ENCODE results near the gene NRG4. TPM values are rescaled to one million over a fixed set of nuclear protein-coding genes. Genes with fewer than 3 reads are reported as not detected.
A peak's percentile ranks its signal among the peaks of the same experiment; 100 is the strongest.
"Not testable (repeated sequence)": the region's sequence is repeated elsewhere in the genome, so short reads cannot be mapped to it uniquely, and the experiment has no call there.

NRG4 gene
- total RNA-seq, 1 donor from 2014 or later, result 0.18 TPM

- no peaks in the 10 kb centered on the region for H3K9me3 ChIP-seq (ENCODE audit: insufficient read depth, low read depth, low read length)
- H3K27ac ChIP-seq (ENCODE audit: low read depth, low read length), result no peak overlapping the region
- Mint-ChIP-seq H3K27me3 (ENCODE audit: low read depth, unreplicated experiment) (no peaks in the 10 kb centered on the region), H3K9me3 (ENCODE audit: unreplicated experiment) (no peaks in the 10 kb centered on the region), H3K27ac (ENCODE audit: unreplicated experiment) (no peak overlapping the region), H3K4me3 (ENCODE audit: unreplicated experiment) (no peak overlapping the region), H3K36me3 (ENCODE audit: low read depth, unreplicated experiment) (no peaks in the 10 kb centered on the region), H3K4me1 (ENCODE audit: low read depth, unreplicated experiment) (no peaks in the 10 kb centered on the region)
- DNase-seq (ENCODE audit: low read depth), result no peak
- H3K36me3 ChIP-seq (ENCODE audit: insufficient read depth, low read length), result no peaks in the 10 kb centered on the region
- H2AFZ ChIP-seq (ENCODE audit: low read depth, low read length), result no peak overlapping the region
- no peak overlapping the region for H3K4me2 ChIP-seq (ENCODE audit: low read length)
- H3K9ac ChIP-seq (ENCODE audit: low read length), result no peak overlapping the region
- TF ChIP-seq EZH2 (IDR thresholded peaks at IDR 0.05; ENCODE audit: insufficient read depth, low read length), result no peak
- no peak for TF ChIP-seq CTCF (IDR thresholded peaks at IDR 0.05; ENCODE audit: insufficient read depth, low read depth, low read length)
- H3K4me1 ChIP-seq (ENCODE audit: insufficient read depth, low read length), result no peaks in the 10 kb centered on the region
- H4K20me1 ChIP-seq (ENCODE audit: insufficient read depth, low read length), result no peaks in the 10 kb centered on the region
- H3K27me3 ChIP-seq (ENCODE audit: insufficient read depth, low read length), result peaks cover 2% of the 10 kb centered on the region
- no peaks in the 10 kb centered on the region for H3K79me2 ChIP-seq (ENCODE audit: insufficient read depth, low read length)
- no peak overlapping the region for H3K4me3 ChIP-seq (ENCODE audit: insufficient read depth, low read depth, low read length)
- no peak for FAIRE-seq
Observed at GRCh38 chr15:76033438-76033837, 21.2 kb upstream of the NRG4 start.

- H3K27me3 Mint-ChIP-seq (ENCODE audit: low read depth, unreplicated experiment), result no peaks in the 10 kb centered on the region
- no peaks in the 10 kb centered on the region for H3K9me3 ChIP-seq (ENCODE audit: insufficient read depth, low read depth, low read length)
- no peak overlapping the region for H3K4me2 ChIP-seq (ENCODE audit: low read length)
- H3K79me2 ChIP-seq (ENCODE audit: insufficient read depth, low read length), result no peaks in the 10 kb centered on the region
- no peaks in the 10 kb centered on the region for H3K36me3 Mint-ChIP-seq (ENCODE audit: low read depth, unreplicated experiment)
- no peak for FAIRE-seq
- no peak overlapping the region for H3K9ac ChIP-seq (ENCODE audit: low read length)
- DNase-seq (ENCODE audit: low read depth), result no peak
- H3K4me1 ChIP-seq (ENCODE audit: insufficient read depth, low read length), result no peaks in the 10 kb centered on the region
- no peaks in the 10 kb centered on the region for H3K9me3 Mint-ChIP-seq (ENCODE audit: unreplicated experiment)
- H3K27ac Mint-ChIP-seq (ENCODE audit: unreplicated experiment), result no peak overlapping the region
- no peak overlapping the region for H2AFZ ChIP-seq (ENCODE audit: low read depth, low read length)
- no peak overlapping the region for H3K27ac ChIP-seq (ENCODE audit: low read depth, low read length)
- TF ChIP-seq EZH2 (IDR thresholded peaks at IDR 0.05; ENCODE audit: insufficient read depth, low read length) (no peak), CTCF (IDR thresholded peaks at IDR 0.05; ENCODE audit: insufficient read depth, low read depth, low read length) (no peak)
- no peak overlapping the region for H3K4me3 Mint-ChIP-seq (ENCODE audit: unreplicated experiment)
- no peaks in the 10 kb centered on the region for H4K20me1 ChIP-seq (ENCODE audit: insufficient read depth, low read length)
- H3K4me3 ChIP-seq (ENCODE audit: insufficient read depth, low read depth, low read length), result no peak overlapping the region
- H3K4me1 Mint-ChIP-seq (ENCODE audit: low read depth, unreplicated experiment), result no peaks in the 10 kb centered on the region
- no peaks in the 10 kb centered on the region for H3K36me3 ChIP-seq (ENCODE audit: insufficient read depth, low read length)
- H3K27me3 ChIP-seq (ENCODE audit: insufficient read depth, low read length), result peaks cover 2% of the 10 kb centered on the region
Observed at GRCh38 chr15:76032046-76032445, 19.8 kb upstream of the NRG4 start.

- Mint-ChIP-seq H3K27ac (ENCODE audit: unreplicated experiment) (peak overlapping the region; percentile 26), H3K4me3 (ENCODE audit: unreplicated experiment) (no peak overlapping the region), H3K4me1 (ENCODE audit: low read depth, unreplicated experiment) (no peaks in the 10 kb centered on the region), H3K36me3 (ENCODE audit: low read depth, unreplicated experiment) (no peaks in the 10 kb centered on the region), H3K9me3 (ENCODE audit: unreplicated experiment) (peaks cover 9% of the 10 kb centered on the region), H3K27me3 (ENCODE audit: low read depth, unreplicated experiment) (no peaks in the 10 kb centered on the region)
- Histone ChIP-seq H2AFZ (ENCODE audit: low read depth, low read length) (no peak overlapping the region), H3K79me2 (ENCODE audit: insufficient read depth, low read length) (no peaks in the 10 kb centered on the region), H3K4me1 (ENCODE audit: insufficient read depth, low read length) (no peaks in the 10 kb centered on the region), H3K36me3 (ENCODE audit: insufficient read depth, low read length) (no peaks in the 10 kb centered on the region), H3K4me3 (ENCODE audit: insufficient read depth, low read depth, low read length) (no peak overlapping the region), H3K9ac (ENCODE audit: low read length) (no peak overlapping the region), H3K9me3 (ENCODE audit: insufficient read depth, low read depth, low read length) (no peaks in the 10 kb centered on the region), H3K27ac (ENCODE audit: low read depth, low read length) (no peak overlapping the region), H3K27me3 (ENCODE audit: insufficient read depth, low read length) (no peaks in the 10 kb centered on the region), H3K4me2 (ENCODE audit: low read length) (no peak overlapping the region), H4K20me1 (ENCODE audit: insufficient read depth, low read length) (no peaks in the 10 kb centered on the region)
- DNase-seq (ENCODE audit: low read depth) (no peak), FAIRE-seq (no peak)
- TF ChIP-seq CTCF (IDR thresholded peaks at IDR 0.05; ENCODE audit: insufficient read depth, low read depth, low read length) (no peak), EZH2 (IDR thresholded peaks at IDR 0.05; ENCODE audit: insufficient read depth, low read length) (no peak)
Observed at GRCh38 chr15:76024021-76024768, 12.0 kb upstream of the NRG4 start.

GRCh38 chr15:76013470-76013869 lies 1.2 kb upstream of the NRG4 start:
- H3K27me3 Mint-ChIP-seq (ENCODE audit: low read depth, unreplicated experiment); H3K4me2 ChIP-seq (ENCODE audit: low read length): not testable (repeated sequence)

More at GRCh38 chr15:76013470-76013869, 1.2 kb upstream of the NRG4 start:
- H3K36me3 ChIP-seq (ENCODE audit: insufficient read depth, low read length); H3K9me3 ChIP-seq (ENCODE audit: insufficient read depth, low read depth, low read length); H3K27ac Mint-ChIP-seq (ENCODE audit: unreplicated experiment); H3K36me3 Mint-ChIP-seq (ENCODE audit: low read depth, unreplicated experiment); H3K79me2 ChIP-seq (ENCODE audit: insufficient read depth, low read length); H3K4me3 ChIP-seq (ENCODE audit: insufficient read depth, low read depth, low read length); FAIRE-seq; H3K4me1 Mint-ChIP-seq (ENCODE audit: low read depth, unreplicated experiment); H3K27me3 ChIP-seq (ENCODE audit: insufficient read depth, low read length); H2AFZ ChIP-seq (ENCODE audit: low read depth, low read length); H3K9ac ChIP-seq (ENCODE audit: low read length); DNase-seq (ENCODE audit: low read depth); H3K4me3 Mint-ChIP-seq (ENCODE audit: unreplicated experiment); H4K20me1 ChIP-seq (ENCODE audit: insufficient read depth, low read length); H3K27ac ChIP-seq (ENCODE audit: low read depth, low read length); H3K4me1 ChIP-seq (ENCODE audit: insufficient read depth, low read length): not testable (repeated sequence)
- H3K9me3 Mint-ChIP-seq (ENCODE audit: unreplicated experiment), result peaks cover 17% of the 10 kb centered on the region
